Nephron (organoid): ENCODE measurements around the gene FAM210A.

Source experiments
- H3K27ac Mint-ChIP-seq, 3 experiments: 2 replicates each; pipeline ENCODE4 v1.8.0; 2020; ENCODE audit warnings: mixed read lengths in 3 of 3, mild to moderate bottlenecking in 2 of 3, moderate library complexity in 1 of 3
- H3K27me3 Mint-ChIP-seq: 2 replicates; pipeline ENCODE4 v1.8.0; 2021; ENCODE audit warnings: low read depth, mild to moderate bottlenecking, moderate library complexity, mixed read lengths
- H3K36me3 Mint-ChIP-seq: 2 replicates; pipeline ENCODE4 v1.8.0; 2020; ENCODE audit warnings: low read depth, mixed read lengths
- H3K4me1 Mint-ChIP-seq: 2 replicates; pipeline ENCODE4 v1.8.0; 2020; ENCODE audit warnings: mixed read lengths
- H3K4me3 Mint-ChIP-seq, 3 experiments: 2 replicates each; pipeline ENCODE4 v1.8.0; 2020; ENCODE audit warnings: mild to moderate bottlenecking in 3 of 3, mixed read lengths in 3 of 3, moderate library complexity in 2 of 3
- H3K9me3 Mint-ChIP-seq: 2 replicates; pipeline ENCODE4 v1.8.0; 2020; ENCODE audit warnings: mixed read lengths
- TF ChIP-seq, protein P1 (sequence below), 3 experiments: fragments of 200-600 bp; sonication (generic); IDR thresholded peaks; one replicate each; pipeline ENCODE4 v1.5.0; 2021; ENCODE audit warnings: antibody characterized with exemption in 3 of 3; ENCODE audit not compliant: unreplicated experiment in 3 of 3

Gene FAM210A

GRCh38 chr18:13730481-13730880, 4.1 kb upstream of the FAM210A start:
- Mint-ChIP-seq H3K27me3 (peaks cover 4% of the 10 kb centered on the region), H3K4me1 (peaks cover 16% of the 10 kb centered on the region), H3K4me3 (no peak overlapping the region), H3K36me3 (peaks cover 22% of the 10 kb centered on the region), H3K9me3 (no peaks in the 10 kb centered on the region), H3K27ac (no peak overlapping the region)
- TF ChIP-seq, protein P1, sequence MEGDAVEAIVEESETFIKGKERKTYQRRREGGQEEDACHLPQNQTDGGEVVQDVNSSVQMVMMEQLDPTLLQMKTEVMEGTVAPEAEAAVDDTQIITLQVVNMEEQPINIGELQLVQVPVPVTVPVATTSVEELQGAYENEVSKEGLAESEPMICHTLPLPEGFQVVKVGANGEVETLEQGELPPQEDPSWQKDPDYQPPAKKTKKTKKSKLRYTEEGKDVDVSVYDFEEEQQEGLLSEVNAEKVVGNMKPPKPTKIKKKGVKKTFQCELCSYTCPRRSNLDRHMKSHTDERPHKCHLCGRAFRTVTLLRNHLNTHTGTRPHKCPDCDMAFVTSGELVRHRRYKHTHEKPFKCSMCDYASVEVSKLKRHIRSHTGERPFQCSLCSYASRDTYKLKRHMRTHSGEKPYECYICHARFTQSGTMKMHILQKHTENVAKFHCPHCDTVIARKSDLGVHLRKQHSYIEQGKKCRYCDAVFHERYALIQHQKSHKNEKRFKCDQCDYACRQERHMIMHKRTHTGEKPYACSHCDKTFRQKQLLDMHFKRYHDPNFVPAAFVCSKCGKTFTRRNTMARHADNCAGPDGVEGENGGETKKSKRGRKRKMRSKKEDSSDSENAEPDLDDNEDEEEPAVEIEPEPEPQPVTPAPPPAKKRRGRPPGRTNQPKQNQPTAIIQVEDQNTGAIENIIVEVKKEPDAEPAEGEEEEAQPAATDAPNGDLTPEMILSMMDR (IDR thresholded peaks at IDR 0.05; ENCODE audit: unreplicated experiment in 3 of 3) = no peak

DNA sequence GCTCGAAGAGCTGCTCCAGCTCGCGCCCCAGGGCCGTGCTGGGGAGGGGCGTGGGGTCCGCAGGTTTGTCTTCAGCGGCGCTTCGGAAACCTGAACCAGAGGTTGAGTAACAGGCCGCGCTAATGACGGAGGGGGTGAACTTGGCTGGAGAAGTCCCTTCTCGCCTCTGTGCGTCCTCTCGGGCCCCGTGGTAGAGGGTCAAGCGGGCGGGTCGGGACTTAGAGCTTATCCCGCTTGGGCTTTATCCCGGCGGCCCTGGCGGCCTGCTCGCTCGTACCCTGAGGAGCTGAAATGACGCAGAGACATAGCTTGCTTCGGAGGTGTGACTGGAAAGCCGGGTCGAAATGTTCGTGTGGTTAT, 594 bp upstream of the FAM210A start:
- H3K36me3 Mint-ChIP-seq = peaks cover 9% of the 10 kb centered on the region
- no peaks in the 10 kb centered on the region for H3K9me3 Mint-ChIP-seq
- H3K27me3 Mint-ChIP-seq = peaks cover 4% of the 10 kb centered on the region
- TF ChIP-seq, protein P1 (IDR thresholded peaks at IDR 0.05; ENCODE audit: unreplicated experiment in 3 of 3) = no peak
- peak overlapping the region; percentile 85 to 94 (median 91) for H3K27ac Mint-ChIP-seq
- peaks cover 31% of the 10 kb centered on the region for H3K4me1 Mint-ChIP-seq
- peak overlapping the region; percentile 91 to 93 (median 91) for H3K4me3 Mint-ChIP-seq

DNA sequence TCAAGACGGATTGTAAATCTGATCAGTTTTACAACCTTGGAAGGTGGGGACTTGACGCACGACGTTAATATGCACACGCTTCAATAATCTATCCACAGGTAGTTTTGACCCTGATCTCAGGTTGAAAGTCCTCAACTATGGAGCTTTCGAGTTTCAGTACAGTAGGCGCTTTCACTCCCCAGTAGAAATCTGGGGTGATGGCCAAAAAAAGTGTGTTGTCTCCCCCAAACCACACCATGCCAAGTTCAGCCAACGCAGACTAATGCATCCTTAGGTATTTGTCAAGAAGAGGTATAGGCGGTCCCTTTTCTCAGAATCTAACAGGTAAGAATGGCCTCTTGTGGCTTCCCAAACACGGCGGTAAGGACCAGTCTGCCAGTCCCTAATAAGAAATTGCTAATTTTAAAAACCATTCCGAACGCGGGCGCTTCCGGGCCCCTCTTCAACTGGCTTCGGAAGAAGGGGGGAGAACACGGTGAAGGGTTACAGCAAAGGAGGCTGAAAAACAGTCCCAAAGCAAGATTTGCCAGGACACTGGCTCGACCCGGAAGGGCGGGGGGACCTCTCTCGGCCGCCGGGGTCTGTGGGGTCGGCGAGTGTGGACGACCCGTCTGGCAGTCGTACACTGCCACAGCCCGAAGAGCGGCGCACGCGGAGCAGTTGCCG, 659 bp downstream of the FAM210A start:
- Mint-ChIP-seq H3K4me1 (peaks cover 31% of the 10 kb centered on the region), H3K4me3 (peak overlapping the region; percentile 91 to 93 (median 91)), H3K27me3 (peaks cover 4% of the 10 kb centered on the region)

DNA sequence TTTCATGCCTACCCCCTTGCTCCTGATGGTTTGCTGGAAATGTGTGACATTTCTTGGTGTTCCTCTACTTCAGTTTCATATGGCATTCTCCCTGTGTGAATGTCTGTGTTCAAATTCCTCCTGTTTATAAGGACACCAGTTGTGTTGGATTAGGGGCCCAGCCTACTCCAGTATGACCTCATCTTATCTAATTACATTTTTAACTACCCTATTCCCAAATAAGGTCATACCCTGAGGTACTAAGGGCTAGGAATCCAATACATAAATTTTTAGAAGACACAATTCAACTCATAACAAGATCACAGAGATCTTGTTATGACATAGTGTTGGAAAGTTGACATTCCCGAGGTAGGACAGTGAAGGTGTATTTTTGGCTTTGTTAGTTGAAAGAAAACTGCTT, 5.5 kb downstream of the FAM210A start:
- no peak overlapping the region for H3K27ac Mint-ChIP-seq
- no peaks in the 10 kb centered on the region for H3K27me3 Mint-ChIP-seq
- H3K4me3 Mint-ChIP-seq = no peak overlapping the region
- TF ChIP-seq, protein P1 (IDR thresholded peaks at IDR 0.05; ENCODE audit: unreplicated experiment in 3 of 3) = no peak
- H3K36me3 Mint-ChIP-seq = peaks cover 13% of the 10 kb centered on the region
- H3K4me1 Mint-ChIP-seq = peaks cover 18% of the 10 kb centered on the region
- H3K9me3 Mint-ChIP-seq = peaks cover 2% of the 10 kb centered on the region

More for the DNA sequence above, 659 bp downstream of the FAM210A start:
- Mint-ChIP-seq H3K36me3 (peaks cover 4% of the 10 kb centered on the region), H3K27ac (peak overlapping the region; percentile 37 to 78 (median 76)), H3K9me3 (no peaks in the 10 kb centered on the region)
- TF ChIP-seq, protein P1 (IDR thresholded peaks at IDR 0.05; ENCODE audit: unreplicated experiment in 3 of 3) = no peak

DNA sequence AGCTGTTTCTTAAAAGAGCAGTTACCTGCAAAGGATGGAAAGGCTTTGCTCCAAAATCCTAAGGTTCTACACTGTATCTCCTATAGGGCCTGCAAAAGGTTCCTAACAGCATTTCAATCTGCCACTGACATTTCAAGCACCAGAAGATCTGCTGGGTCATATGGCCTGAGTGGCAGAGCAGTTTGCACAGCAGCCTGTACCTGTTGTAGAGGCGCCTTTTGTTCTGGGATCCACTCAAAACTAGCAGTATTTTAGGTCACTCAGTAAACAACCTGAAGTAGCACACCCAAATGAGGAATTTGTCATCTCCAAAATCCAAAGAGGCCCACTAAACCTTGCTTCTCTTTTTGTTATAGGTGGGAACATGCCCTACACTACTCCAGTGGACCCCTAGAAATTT, 6.2 kb downstream of the FAM210A start:
- no peak overlapping the region for H3K27ac Mint-ChIP-seq
- H3K9me3 Mint-ChIP-seq = peaks cover 2% of the 10 kb centered on the region
- H3K36me3 Mint-ChIP-seq = peaks cover 13% of the 10 kb centered on the region
- H3K4me1 Mint-ChIP-seq = peaks cover 12% of the 10 kb centered on the region
- TF ChIP-seq, protein P1 (IDR thresholded peaks at IDR 0.05; ENCODE audit: unreplicated experiment in 3 of 3) = no peak
- no peak overlapping the region for H3K4me3 Mint-ChIP-seq
- H3K27me3 Mint-ChIP-seq = no peaks in the 10 kb centered on the region

- TF ChIP-seq, protein P1 (IDR thresholded peaks at IDR 0.05; ENCODE audit: unreplicated experiment in 3 of 3) = no peak
- H3K4me3 Mint-ChIP-seq = no peak overlapping the region
- H3K27me3 Mint-ChIP-seq = no peaks in the 10 kb centered on the region
- H3K27ac Mint-ChIP-seq = no peak overlapping the region
- no peaks in the 10 kb centered on the region for H3K4me1 Mint-ChIP-seq
- H3K9me3 Mint-ChIP-seq = peaks cover 2% of the 10 kb centered on the region
- peaks cover 10% of the 10 kb centered on the region for H3K36me3 Mint-ChIP-seq
Measured at GRCh38 chr18:13716916-13717315, 9.4 kb downstream of the FAM210A start.
